HG02938 (cell line): Measurements from ENCODE around the gene KANSL1.
A peak's percentile ranks its signal among the peaks of the same experiment; 100 is the strongest.
"Not testable (repeated sequence)": the region's sequence is repeated elsewhere in the genome, so short reads cannot be mapped to it uniquely, and the experiment has no call there.

Experiments used
- ATAC-seq: cut with Tn5 transposase; IDR thresholded peaks from one replicate; pipeline ENCODE4 v1.9.1; 2021; ENCODE audit warnings: mild to moderate bottlenecking, moderate library complexity; ENCODE audit not compliant: unreplicated experiment

KANSL1 gene

GRCh38 chr17:46193151-46193625 is at the start of gene KANSL1:
KANSL1 (minus strand) TSS chr17:46193429; CDS start chr17:46172143, 21,286 bp downstream.
- ATAC-seq, result peak; percentile 65

- ATAC-seq, result not testable (repeated sequence)
Observed at GRCh38 chr17:46231359-46231758, 38.1 kb upstream of the KANSL1 start.

DNA sequence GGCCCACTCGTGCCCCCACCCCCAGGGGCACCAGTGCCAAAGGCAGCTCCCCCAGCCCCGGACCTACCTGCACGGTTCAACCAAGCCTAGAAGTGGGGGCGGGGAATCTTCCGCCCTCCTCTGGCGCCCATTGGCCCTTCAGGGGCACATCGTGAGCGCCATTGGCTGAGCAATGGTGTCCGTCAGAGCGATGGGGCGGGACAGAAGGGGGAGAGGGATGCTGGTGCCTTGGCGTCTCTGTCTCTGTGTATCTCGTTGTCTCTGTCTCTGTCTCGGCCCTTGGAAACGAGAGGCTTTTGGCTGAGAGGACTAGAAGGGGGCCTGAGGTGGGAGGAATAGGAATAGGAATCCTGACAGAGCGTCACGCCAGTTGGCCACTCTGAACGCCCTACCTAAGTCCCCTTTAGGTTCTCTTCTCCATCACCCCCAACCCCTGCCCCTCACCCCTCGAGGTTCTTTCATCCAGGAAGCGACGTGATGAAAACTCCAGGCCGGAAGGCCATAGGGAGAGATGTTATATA is 32.1 kb upstream of the KANSL1 start:
- ATAC-seq, result peak; percentile 95

- peak; percentile 33 for ATAC-seq
Observed at GRCh38 chr17:46224864-46225263, 31.6 kb upstream of the KANSL1 start.

DNA sequence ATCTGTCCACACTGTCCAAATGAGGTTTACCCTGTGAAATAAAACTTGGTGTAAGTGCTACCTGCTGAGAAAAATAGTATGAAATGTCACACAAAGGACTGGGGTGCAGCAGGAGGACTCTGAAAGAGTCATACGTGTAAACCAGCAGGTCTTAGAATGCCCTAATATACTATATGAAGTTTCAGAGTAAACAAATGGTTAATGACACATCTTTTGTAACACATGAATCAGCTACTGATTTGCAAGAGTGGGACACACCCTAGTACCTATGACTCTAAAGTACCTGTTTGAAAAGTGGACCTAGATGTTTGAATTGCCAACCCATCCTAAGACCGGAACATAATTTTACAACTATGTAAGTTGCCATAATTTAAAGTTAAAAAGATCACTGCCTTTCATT is 29.8 kb upstream of the KANSL1 start:
- ATAC-seq, result not testable (repeated sequence)

- no peak for ATAC-seq
Observed at GRCh38 chr17:46216682-46217081, 23.5 kb upstream of the KANSL1 start.

- ATAC-seq, result no peak
Observed at GRCh38 chr17:46212634-46213435, 19.6 kb upstream of the KANSL1 start.

- ATAC-seq, result no peak
Observed at GRCh38 chr17:46208997-46209396, 15.8 kb upstream of the KANSL1 start.

GRCh38 chr17:46205975-46206374 is 12.7 kb upstream of the KANSL1 start:
- no peak for ATAC-seq

DNA sequence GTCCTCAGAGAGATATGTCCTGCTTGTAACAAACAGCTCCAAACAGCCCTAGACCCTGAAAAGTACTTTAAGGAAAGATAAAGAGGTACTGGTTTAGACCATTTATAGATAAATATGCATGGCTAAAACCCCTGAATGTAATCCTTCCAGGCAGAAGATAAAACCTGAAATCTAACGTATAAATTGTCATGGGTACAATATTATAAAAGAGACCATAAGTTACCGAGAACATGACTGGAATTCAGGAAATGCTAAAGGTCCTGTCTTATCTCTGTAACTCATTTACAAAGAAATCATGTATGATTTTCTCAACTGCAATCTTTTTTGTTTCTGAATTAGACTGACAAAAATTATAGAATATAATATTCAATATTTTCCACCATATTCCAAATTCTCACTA is 9.2 kb upstream of the KANSL1 start:
- no peak for ATAC-seq

- no peak for ATAC-seq
Observed at GRCh38 chr17:46201491-46201890, 8.3 kb upstream of the KANSL1 start.

DNA sequence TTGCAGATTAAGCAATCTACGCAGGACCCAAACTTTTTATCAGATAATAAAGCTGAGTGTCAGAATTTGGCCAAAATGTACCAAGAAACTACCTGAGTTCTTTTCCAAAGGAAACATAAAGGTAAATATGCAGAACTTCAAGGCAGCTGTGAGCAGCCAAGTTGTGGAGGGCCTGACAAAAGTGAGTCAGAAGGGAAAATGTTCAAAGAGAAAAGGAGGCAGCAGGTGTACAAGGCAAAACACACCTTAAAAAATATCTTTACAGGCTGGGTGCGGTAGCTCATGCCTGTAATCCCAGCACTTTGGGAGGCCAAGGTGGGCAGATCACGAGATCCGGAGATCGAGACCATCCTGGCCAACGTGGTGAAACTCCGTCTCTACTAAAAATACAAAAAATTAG is 7.0 kb upstream of the KANSL1 start:
- no peak for ATAC-seq

DNA sequence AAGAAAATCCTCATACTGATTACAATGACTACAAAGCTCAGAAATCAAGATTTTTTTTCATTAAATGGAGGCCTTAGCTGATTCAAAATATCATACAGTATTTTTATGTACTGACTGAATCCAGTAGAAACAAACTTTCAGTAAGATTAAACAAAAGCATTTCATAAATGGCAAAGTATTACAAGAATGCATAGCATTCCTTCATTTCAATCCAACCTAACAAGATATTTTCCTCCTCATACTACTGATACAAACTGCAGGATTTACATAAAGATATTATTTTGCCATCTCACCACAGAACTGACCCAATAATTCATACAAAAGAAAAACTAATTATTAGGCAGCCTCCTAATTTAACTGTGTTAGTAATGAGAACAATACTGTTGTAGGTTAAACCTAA is 6.2 kb upstream of the KANSL1 start:
- ATAC-seq, result no peak

- no peak for ATAC-seq
Observed at GRCh38 chr17:46198233-46198632, 5.0 kb upstream of the KANSL1 start.

GRCh38 chr17:46197530-46197929 is 4.3 kb upstream of the KANSL1 start:
- ATAC-seq, result no peak

DNA sequence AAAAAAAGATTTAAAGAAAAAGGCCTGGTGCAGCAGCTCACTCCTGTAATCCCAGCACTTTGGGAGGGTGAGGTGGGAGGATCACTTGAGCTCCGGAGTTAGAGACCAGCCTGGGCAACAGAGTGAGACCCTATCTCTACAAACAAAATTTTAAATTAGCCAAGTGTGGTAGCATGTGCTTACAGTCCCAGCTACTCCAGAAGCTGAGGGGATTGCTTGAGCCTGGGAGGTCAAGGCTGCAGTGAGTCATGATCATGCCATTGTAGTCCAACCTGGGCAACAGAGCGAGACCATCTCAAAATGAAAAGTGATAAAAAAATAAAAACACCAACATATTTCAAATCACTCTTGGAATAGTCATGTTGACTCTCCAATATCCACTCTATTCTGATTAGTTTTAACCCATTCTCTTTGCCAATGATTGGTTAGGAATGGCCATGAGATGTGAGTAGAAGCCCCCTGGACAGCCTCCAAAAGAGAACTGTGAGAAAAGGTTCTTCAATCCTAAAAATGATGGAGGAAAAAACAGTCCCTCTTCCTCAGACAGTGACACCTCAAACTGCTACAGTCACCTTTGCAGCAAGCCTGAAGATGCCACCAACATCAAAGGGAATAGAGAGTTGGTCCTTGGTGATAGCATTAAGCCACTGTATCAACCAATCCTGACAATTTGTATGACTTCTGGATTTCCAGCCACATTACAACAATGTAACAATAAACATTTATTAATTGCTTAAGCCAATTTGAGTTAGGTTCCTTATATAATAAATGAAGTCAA is 2.9 kb upstream of the KANSL1 start:
- ATAC-seq, result no peak

DNA sequence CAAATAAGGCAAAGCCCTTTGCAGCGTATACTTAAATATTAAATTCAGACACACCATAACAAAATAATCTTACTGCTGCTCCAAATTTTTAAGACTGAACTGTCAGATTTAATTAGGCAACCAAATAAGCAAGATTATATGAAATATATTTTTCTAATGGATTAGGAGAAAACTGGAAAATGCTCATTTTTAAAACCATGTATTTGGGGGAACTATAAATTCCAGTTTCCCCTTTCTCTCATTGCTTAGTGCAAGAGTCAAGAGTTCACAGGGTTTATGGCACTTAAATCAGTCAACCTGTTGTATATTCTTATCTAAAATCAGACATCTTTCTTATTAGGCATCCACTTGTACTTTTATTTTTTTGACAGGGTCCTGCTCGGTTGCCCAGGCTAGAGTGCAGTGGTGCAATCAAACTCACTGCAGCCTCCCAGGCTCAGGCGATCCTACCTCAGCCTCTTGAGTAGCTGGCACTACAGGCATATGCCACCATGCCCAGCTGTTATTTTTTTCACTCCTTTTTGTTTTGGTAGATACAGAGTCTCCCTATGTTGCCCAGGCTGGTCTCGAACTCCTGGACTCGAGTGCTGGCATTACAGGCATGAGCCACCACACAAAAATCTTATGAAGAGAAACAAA is 2.1 kb upstream of the KANSL1 start:
- ATAC-seq, result no peak

DNA sequence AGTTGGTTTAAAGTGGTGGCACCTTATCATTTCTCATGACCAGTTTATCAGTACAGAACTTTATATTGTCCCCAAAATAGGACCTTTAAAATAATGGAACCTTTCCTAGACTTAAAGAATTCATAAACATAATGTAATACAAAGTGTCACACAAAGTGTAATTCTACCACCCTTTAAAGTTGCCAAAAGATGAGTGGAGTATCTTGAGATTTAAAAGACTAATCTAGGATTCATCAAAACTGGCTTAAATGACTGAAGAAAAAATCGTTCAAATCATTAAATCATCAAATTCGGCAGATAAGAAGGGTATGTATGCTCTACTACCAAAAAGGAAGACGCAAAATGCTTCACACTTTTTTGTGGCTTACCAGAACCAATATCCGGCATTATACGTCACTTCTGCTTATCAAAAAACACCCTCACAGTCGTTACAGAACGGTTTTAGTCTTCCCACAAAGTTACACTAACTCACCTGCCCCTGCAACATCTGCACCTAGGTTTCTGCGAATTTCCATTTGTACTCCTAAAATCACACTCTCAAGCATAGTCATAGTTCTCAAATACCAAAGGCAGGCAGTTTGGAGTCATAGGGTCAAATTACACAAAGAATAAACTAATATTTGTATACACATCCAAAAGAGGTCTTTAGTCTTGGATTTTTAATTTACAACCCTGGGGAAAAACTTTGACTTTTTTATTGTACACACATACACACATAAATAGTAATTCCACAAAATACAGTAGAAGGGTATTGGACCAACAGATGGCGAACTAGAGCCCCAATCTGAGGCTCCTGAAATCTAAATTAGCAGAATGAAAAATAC is 1.4 kb upstream of the KANSL1 start:
- ATAC-seq, result no peak

DNA sequence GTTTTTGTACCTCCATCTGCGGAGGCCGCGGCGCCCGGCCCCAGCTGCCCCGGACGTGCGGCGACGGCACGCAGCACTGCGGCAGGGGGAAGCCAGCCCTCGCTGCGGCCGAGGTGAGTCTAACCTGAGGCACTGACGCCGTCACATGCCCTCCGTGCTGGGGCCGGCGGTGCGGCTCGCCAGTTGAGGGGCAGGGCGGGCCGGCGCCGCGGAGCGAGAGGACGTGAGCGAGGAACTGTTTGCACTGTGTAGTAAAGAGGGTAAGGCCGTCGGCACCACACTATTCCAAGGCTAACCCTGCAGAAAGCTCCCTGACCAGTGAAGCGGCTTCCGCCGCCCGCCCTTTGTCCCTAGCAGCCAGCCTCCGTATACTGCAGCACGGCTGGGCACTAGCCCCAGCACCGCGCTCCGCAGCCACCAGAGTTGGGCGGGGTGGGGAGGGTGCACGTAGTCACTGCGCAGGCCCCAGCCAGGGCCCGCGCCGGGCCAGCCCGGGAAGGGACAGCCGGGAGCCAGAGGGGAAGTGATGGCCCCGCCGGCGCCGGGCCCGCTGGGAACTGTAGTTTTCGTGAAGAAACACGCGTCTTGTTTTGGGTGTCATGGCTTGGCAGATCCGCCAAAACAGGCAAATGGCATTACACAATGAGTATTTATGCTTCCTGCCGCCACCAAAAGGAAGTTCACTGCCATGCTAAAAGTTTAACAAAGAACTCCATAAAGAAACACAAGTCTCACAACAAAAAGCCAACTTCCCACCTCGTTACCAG is 580 bp upstream of the KANSL1 start:
- ATAC-seq, result peak; percentile 45
